GOT3 (cell line): ENCODE measurements around the gene MPG.

ENCODE experiments used
- DNase-seq: peaks from one replicate; lab custom pipeline; 2025; ENCODE audit warnings: mixed read lengths; lab: John Stamatoyannopoulos, UW

Gene MPG

DNA sequence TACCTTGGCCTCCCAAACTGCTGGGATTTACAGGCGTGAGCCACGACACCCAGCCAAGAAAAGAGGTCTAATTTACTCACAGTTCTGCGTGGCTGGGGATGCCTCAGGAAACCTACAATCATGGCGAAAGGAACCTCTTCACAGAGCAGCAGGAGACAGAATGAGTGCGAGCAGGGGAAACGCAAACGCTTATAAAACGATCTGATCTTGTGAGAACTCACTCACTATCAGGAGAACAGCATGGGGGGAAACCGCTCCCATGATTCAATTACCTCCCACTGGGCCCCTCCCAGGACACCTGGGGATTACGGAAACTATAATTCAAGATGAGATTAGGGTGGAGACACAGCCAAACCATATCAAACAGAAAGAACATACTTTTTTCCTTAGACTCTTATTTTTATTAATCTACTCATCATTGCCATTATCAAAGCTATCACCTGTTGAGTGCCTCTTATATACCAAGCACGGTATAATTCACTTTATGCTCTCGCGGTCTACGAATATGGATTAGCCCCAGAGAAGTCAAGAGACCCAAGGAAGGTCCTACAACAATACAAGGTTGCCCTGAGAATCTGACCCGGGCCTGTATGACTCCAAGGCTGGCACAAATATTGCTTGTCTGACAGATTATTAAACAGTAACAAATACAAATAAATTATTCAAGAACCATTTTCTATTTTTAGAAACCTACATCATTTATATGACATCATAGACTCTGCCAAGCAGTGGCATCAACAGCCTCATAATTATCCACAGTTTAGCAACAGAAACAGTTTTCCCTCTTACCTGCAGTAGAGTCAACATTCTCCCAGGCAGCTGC is 27.0 kb upstream of the MPG start:
- no peak for DNase-seq

DNA sequence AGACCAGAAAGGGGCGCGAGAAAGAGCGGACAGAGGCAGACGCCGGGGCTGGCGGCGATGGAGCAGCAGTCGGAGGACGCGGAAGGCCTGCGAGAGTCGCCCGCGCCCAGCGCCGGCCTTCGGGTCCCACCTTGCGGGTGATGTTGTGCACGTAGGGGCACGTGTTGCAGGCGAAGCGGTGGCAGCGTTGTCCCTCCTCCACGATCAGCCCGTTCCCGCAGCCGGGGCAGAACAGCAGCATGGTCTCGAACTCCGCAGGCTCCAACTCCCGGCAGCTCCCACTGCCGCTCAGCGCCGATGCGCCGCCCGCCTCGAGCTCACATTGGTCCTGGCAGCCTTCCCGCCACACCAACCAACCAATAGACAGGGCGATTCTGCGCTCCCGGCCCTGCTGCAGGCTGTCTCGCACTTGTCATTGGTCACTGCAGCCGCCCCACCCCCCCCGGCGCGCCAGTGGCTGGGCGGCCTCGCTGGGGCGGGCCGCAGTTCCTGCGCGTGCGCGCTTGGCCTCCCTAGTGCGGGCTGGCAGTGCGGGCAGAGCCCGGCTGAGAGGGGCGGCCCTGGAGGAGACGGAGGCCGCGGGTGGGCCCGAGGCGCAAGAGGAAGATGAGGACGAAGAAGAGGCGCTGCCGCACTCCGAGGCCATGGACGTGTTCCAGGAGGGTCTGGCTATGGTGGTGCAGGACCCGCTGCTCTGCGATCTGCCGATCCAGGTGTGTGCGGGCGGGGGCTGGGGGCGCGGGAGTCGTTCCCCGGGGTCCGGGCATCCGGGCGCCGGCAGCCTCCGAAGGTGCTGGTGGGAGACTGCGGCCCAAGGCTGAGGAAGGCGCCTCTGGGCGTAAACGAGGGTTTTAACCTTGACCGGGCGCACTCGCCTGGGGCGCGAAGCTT is 24.4 kb upstream of the MPG start, which contains the start of the genes POLR3K and SNRNP25:
POLR3K (minus strand) TSS at position 263 of the 891 bp plus-strand sequence; CDS start at position 241, 22 bp downstream.
SNRNP25 (plus strand) TSS at position 483 of the 891 bp plus-strand sequence; CDS start at position 672, 189 bp downstream.
- DNase-seq: peak; percentile 95

DNA sequence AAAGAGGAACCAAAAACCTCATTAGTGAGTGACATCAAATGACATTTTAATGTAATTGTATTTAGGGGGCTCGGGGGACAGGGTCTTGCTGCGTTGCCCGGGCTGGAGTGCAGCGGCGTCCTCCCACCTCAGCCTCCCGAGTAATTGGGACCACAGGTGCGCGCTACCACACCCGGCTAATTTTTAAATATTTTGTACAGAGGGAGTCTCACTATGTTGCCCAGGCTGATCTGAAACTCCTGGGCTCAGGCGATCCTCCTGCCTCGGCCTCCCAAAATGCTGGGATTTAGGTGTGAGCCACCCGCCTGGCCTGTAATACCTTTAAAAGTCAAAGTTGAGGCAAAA is 23.8 kb upstream of the MPG start:
- DNase-seq: no peak

- no peak for DNase-seq
Observed at GRCh38 chr16:55571-56136, 22.4 kb upstream of the MPG start.

GRCh38 chr16:56231-56927 is 21.6 kb upstream of the MPG start:
- no peak for DNase-seq

- DNase-seq: no peak
Observed at GRCh38 chr16:57711-58110, 20.3 kb upstream of the MPG start.

- DNase-seq: no peak
Observed at GRCh38 chr16:58491-59439, 19.3 kb upstream of the MPG start.

GRCh38 chr16:59440-60059 is 18.5 kb upstream of the MPG start:
- no peak for DNase-seq

DNA sequence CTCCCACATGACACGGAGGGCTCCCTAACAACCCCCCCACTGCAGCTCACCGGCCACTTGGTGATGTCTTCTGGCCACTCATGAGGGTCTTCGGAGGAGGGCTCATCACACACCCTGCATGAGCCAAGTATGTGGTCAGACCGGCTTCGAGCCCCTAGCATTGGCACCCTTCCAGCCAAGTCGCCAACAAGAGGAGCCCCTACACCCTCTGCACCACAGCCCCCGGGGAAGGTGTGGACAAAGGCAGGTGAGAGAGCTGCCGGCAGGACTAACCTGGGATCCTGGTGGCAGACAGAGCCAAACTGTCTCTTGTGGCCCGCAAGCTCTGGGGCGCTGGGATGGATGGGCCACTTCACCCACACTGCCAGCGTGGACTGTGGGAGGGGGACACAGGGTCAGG is 17.9 kb upstream of the MPG start:
- no peak for DNase-seq

GRCh38 chr16:60929-61878 is 16.8 kb upstream of the MPG start:
- DNase-seq: no peak

DNA sequence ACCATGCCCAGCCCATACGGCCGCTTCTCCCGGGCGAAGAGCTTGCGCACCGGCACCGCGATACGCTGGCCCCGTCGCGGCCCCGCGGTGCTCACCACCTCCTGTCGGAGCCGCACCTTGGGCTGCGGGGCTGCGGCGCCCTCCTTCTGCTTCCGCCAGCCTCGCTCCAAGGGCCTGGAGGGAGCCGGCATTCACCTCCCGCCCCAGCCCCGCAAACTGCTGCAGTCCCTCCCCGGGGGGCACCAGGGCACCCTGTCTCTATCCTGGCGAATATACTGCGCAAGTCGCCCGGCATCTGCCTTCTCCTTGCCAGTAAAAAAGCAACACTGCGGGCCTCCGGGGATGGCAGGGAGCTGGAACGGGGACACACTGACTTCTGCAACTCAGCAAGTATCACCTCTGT is 16.1 kb upstream of the MPG start:
- DNase-seq: no peak

GRCh38 chr16:62283-62967 is 15.6 kb upstream of the MPG start:
- DNase-seq: no peak

- DNase-seq: no peak
Observed at GRCh38 chr16:62968-63391, 15.0 kb upstream of the MPG start.

GRCh38 chr16:63466-63865 is 14.6 kb upstream of the MPG start:
- no peak for DNase-seq

DNA sequence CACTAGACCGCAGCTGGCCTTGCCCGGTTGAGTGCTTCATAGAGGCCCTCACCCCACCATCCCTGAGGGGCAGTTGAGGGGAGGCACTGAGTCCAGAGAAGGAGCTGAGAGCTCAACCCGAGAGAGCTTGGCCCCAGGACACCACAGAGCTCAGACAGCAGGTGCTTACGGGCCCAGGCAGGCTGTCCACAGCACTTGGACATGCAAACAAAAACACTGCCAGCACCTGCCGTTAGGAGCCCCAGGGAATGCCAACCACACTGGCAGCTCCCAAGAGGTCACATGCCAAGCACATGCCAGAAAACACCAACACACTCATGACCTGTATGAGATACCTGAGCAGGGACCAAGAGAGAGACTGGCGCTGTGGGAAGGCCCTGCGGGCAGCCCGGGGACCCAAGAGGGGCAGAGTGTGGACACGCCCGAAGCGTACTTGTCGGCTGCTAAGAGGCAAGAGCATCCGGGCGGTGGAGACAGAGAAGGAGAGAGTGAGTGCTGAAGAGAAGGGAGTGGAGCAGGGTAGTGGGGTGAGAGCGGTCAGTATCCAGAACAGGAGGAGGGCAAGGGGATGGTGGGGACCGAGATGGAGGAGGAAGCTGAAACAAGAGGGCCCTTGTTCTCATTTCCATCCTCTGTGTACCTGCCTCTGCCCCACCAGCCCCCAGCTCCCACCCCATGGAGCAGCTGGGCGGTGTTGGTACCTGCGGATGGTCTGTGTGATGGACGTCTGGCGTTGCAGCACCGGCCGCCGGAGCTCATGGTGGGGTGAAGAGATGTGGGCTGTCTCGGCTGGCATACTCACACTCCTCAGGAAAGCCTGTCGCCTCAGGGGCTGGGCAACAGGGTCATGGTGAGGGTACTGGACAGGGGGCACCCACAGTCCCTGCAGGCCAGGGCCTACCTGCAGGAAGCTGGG is 13.8 kb upstream of the MPG start:
- DNase-seq: no peak

GRCh38 chr16:64914-65255 is 13.1 kb upstream of the MPG start:
- DNase-seq: no peak

DNA sequence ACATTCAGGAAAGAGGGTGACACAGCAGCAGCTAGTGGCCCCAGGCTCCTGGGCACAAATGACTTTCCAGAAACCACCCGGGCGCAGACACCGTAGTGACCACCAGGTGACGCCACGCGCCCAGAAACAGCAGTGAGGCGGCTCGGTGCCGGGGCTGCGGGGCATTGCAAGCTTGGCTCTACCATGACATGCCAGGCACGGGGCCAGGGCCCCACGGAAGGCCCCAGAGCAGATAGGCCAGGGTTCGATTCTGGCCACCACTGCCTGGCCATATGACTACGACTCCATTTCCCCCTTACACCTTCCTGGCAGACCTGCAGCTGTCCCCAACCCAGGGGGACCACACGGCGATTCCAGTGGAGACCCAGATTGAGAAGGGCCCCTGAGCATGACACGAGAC is 12.3 kb upstream of the MPG start:
- DNase-seq: peak; percentile 37
